Motor neuron (in vitro differentiated cells): ENCODE results near the gene STAT5B. TPM values are rescaled to one million over a fixed set of nuclear protein-coding genes. Genes with fewer than 3 reads are reported as not detected.
A peak's percentile ranks its signal among the peaks of the same experiment; 100 is the strongest.
"Not testable (repeated sequence)": the region's sequence is repeated elsewhere in the genome, so short reads cannot be mapped to it uniquely, and the experiment has no call there.

Experiments
- ATAC-seq, 8 experiments: fragments of 200-7000 bp; cut with Tn5 transposase; replicated peaks in 6 of 8; 2 replicates each; pipeline ENCODE4 v1.8.0; 2021; ENCODE audit warnings: mild to moderate bottlenecking in 8 of 8, moderate library complexity in 8 of 8
- H3K27ac ChIP-seq, 2 donors: fragments of 250-450 bp; sonication (Bioruptor Pico); 2 replicates each; pipeline ENCODE4 v1.9.0; 2021; ENCODE audit warnings: antibody characterized with exemption in 2 of 2, mild to moderate bottlenecking in 2 of 2, moderate library complexity in 1 of 2
- H3K4me1 ChIP-seq, 2 donors: fragments of 250-450 bp; sonication (Bioruptor Pico); replicated peaks in 1 of 2; 2 replicates each; pipeline ENCODE4 v1.6.1; 2021; ENCODE audit warnings: antibody characterized with exemption in 2 of 2, mild to moderate bottlenecking in 2 of 2, moderate library complexity in 1 of 2
- H3K4me3 ChIP-seq, 5 donors: fragments of 250-450 bp; sonication (Bioruptor Pico); 2 replicates each; pipeline ENCODE4 v1.9.0; 2021; ENCODE audit warnings: antibody characterized with exemption in 5 of 5, mild to moderate bottlenecking in 5 of 5, moderate library complexity in 4 of 5
- WGBS, 10 experiments: fragments of 450-650 bp; shearing (Covaris generic); methylation state at CpG; one replicate each; pipeline ENCODE4 v1.0.0; 2022; 5-methylcytosine and 5-hydroxymethylcytosine counted together
- in situ Hi-C, 9 experiments: fragments of 400-800 bp; cut with MboI; loops; one replicate each; pipeline ENCODE4 v1.15.0; 2021; ENCODE audit warnings: low sequenced_read_pairs in 9 of 9, low pct_unique_long_range_greater_than_20kb in 2 of 9; ENCODE audit not compliant: unreplicated experiment in 9 of 9
- total RNA-seq, 8 experiments: library from RNA; unstranded; fragments of 300-600 nt; gene quantifications; 2 replicates each; pipeline versions ENCODE4 v1.2.3 to v1.2.4, GENCODE V29; 2022

STAT5B gene
- total RNA-seq, 8 experiments from 2014 or later, result 21.6 to 27.7 (median 23.5) TPM

GRCh38 chr17:42270170-42270535 is 6.0 kb downstream of the STAT5B start:
- in situ Hi-C loops, result no loop called here
- Histone ChIP-seq H3K4me1 (peaks cover 12 to 26% of the 10 kb centered on the region in 2 donors), H3K27ac (no peak overlapping the region), H3K4me3 (no peak overlapping the region)
- WGBS, 10 experiments, result 50 to 100% (median 85%) methylated on average over 1 to 4 of the region's 4 CpGs
- no peak for ATAC-seq

- Histone ChIP-seq H3K27ac (no peak overlapping the region), H3K4me3 (no peak overlapping the region), H3K4me1 (peaks cover 10 to 12% of the 10 kb centered on the region in 2 donors)
- ATAC-seq, result no peak
- WGBS, 10 experiments, result 65 to 95% (median 92%) methylated on average over 2 to 5 of the region's 5 CpGs
- in situ Hi-C loops, result no loop called here
These were observed 8.0 kb downstream of the STAT5B start for GRCh38 chr17:42268236-42268635.

- no peak overlapping the region for H3K4me3 ChIP-seq
- ATAC-seq, result peak; percentile 38 to 99 (median 84)
These were observed 9.0 kb downstream of the STAT5B start for GRCh38 chr17:42266918-42267766.

DNA sequence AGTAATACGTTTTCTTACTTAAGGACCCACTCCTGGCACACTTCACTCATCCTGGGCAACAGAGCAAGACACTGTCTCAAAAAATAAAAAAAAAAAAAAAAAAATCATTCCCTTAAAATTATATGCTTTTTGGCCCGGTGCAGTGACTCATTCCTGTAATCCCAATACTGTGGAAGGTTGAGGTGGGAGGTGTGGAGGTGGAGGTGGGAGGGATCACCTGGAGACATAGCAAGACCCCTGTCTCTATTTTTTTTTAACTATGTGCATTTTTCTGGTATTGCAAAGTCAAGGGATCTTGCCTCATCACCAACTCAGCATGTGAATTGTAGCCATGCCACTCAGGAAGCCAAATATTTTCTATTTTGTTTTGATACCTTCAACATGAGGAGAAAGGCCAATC is 9.7 kb downstream of the STAT5B start:
- WGBS, 10 experiments, result 67 to 100% (median 87%) methylated on average over 1 to 2 of the region's 2 CpGs
- Histone ChIP-seq H3K4me3 (no peak overlapping the region), H3K27ac (no peak overlapping the region), H3K4me1 (peaks cover 6 to 8% of the 10 kb centered on the region in 2 donors)
- peak in 1 of 8 experiments; percentile 10 for ATAC-seq
- in situ Hi-C loops, result no loop called here

More at GRCh38 chr17:42266918-42267766, 9.0 kb downstream of the STAT5B start:
- Histone ChIP-seq H3K27ac (no peak overlapping the region), H3K4me1 (peaks cover 7 to 8% of the 10 kb centered on the region in 2 donors)
- in situ Hi-C loops, result no loop called here
- 49 to 91% (median 81%) methylated on average over 1 to 9 of the region's 9 CpGs; no CpG with 5 or more reads in 1 of the 10 experiments for WGBS, 10 experiments

- in situ Hi-C loops, ATAC-seq, H3K4me1 ChIP-seq, H3K4me3 ChIP-seq, H3K27ac ChIP-seq: not testable (repeated sequence)
- WGBS, 10 experiments, result no CpG with 5 or more reads among the region's 4 CpGs
These were observed 11.8 kb downstream of the STAT5B start for GRCh38 chr17:42264366-42264765.

GRCh38 chr17:42260318-42260717 is 15.9 kb downstream of the STAT5B start:
- 58 to 100% (median 90%) methylated on average over 1 to 6 of the region's 6 CpGs; no CpG with 5 or more reads in 1 of the 10 experiments for WGBS, 10 experiments
- no peaks in the 10 kb centered on the region for H3K4me1 ChIP-seq
- in situ Hi-C loops, result no loop called here

GRCh38 chr17:42255445-42255844 is 20.7 kb downstream of the STAT5B start:
- WGBS, 10 experiments, result 80 to 100% (median 98%) methylated on average over 1 to 8 of the region's 8 CpGs; no CpG with 5 or more reads in 1 of the 10 experiments
- no peak overlapping the region for H3K27ac ChIP-seq
- in situ Hi-C loops, result no loop called here
- H3K4me1 ChIP-seq, result no peaks in the 10 kb centered on the region
- H3K4me3 ChIP-seq, result no peak overlapping the region
- no peak for ATAC-seq

More at GRCh38 chr17:42260318-42260717, 15.9 kb downstream of the STAT5B start:
- ATAC-seq, result no peak
- Histone ChIP-seq H3K27ac (no peak overlapping the region), H3K4me3 (no peak overlapping the region)

DNA sequence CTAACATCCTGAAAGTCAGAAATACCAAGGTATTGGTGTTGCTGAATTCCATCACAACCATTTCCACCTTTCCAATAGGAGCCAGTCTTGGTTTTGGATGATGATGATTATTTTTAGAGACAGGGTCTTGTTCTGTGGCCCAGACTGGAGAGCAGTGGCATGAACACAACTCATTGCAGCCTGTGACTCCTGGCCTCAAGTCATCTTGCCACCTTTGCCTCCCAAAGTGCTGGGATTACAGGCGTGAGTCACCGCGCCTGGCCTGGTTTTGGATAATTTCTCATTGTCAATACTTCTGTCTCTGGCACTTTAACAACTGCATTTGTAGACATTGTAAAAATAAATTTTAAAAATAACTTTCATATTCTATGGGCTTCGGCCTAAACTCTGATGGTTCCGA is 22.6 kb downstream of the STAT5B start:
- no peak for ATAC-seq
- in situ Hi-C loops, result no loop called here
- no peak overlapping the region for H3K27ac ChIP-seq
- H3K4me3 ChIP-seq, result no peak overlapping the region
- H3K4me1 ChIP-seq, result peaks cover 0 to 5% of the 10 kb centered on the region in 2 donors
- WGBS, 10 experiments, result 100% methylated on average over 2 to 5 of the region's 5 CpGs; no CpG with 5 or more reads in 2 of the 10 experiments

GRCh38 chr17:42252597-42253550 is 23.3 kb downstream of the STAT5B start:
- no peak overlapping the region for H3K27ac ChIP-seq
- 22 to 86% (median 47%) methylated on average over 2 to 4 of the region's 4 CpGs; no CpG with 5 or more reads in 1 of the 10 experiments for WGBS, 10 experiments
- no peak overlapping the region for H3K4me3 ChIP-seq
- in situ Hi-C loops, result no loop called here
- peaks cover 0 to 7% of the 10 kb centered on the region in 2 donors for H3K4me1 ChIP-seq
- peak in 4 of 8 experiments; percentile 15 to 62 (median 28) for ATAC-seq

- Histone ChIP-seq H3K4me3 (no peak overlapping the region), H3K27ac (no peak overlapping the region), H3K4me1 (peaks cover 0 to 7% of the 10 kb centered on the region in 2 donors)
- 0 to 100% (median 87%) methylated on average over 1 to 2 of the region's 2 CpGs; no CpG with 5 or more reads in 2 of the 10 experiments for WGBS, 10 experiments
- ATAC-seq, result peak in 1 of 8 experiments; percentile 42
- in situ Hi-C loops, result no loop called here
These were observed 25.1 kb downstream of the STAT5B start for GRCh38 chr17:42251115-42251514.

GRCh38 chr17:42249681-42250446 is 26.3 kb downstream of the STAT5B start:
- Histone ChIP-seq H3K27ac (no peak overlapping the region), H3K4me3 (no peak overlapping the region), H3K4me1 (peaks cover 0 to 7% of the 10 kb centered on the region in 2 donors)
- in situ Hi-C loops, result no loop called here
- no peak for ATAC-seq
- WGBS, 10 experiments, result 73 to 98% (median 86%) methylated on average over 1 to 13 of the region's 14 CpGs

GRCh38 chr17:42248351-42249179 is 27.6 kb downstream of the STAT5B start:
- H3K27ac ChIP-seq, result peak overlapping the region; percentile 25 to 44
- no peak overlapping the region for H3K4me3 ChIP-seq
- peak; percentile 52 to 94 (median 82) for ATAC-seq
- peaks cover 0 to 7% of the 10 kb centered on the region in 2 donors for H3K4me1 ChIP-seq
- WGBS, 10 experiments, result 9 to 86% (median 69%) methylated on average over 1 to 13 of the region's 13 CpGs
- in situ Hi-C loops, result no loop called here
